HG03097 (cell line): ENCODE results near the gene DEXI.
"Not testable (repeated sequence)": the region's sequence is repeated elsewhere in the genome, so short reads cannot be mapped to it uniquely, and the experiment has no call there.

ENCODE experiments used
- ATAC-seq: cut with Tn5 transposase; IDR thresholded peaks from one replicate; pipeline ENCODE4 v1.9.1; 2021; ENCODE audit not compliant: unreplicated experiment, low FRiP score

The DEXI gene

DNA sequence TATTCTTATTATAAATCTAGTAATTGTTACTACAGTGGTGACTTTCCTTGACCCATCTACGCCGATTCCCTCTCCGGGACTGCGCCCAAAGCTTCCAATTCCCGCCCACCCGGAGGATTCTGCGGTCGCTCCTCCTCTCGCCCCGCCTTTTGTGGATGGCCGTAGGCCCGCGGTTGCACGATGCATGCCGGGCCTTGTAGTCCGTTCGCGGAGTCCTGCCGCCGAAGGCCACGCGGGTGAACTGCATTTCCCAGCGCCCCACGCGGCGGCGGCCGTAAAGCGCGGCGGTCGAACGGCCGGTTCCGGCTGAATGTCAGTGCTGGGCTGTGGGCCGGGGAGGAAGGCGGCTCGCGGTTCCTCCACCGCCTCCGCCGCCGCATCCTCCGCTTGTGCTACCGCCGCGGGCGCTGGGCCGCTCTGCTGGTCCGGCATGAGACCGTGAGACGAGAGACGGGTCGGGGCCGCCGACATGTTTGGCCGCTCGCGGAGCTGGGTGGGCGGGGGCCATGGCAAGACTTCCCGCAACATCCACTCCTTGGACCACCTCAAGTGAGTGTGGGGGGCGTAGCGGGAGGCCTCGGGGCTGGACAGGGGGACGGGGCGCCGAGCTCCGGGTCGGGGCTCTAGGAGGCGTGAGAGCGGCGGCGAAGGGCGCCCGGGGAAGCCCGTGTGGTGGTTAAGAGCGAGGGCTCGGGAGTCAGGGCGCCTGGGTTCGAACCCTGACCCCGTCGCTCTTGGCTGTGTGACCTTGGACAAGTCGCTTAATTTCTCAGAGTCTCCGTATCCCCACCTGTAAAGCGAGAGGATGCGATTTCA is 2.2 kb upstream of the DEXI start, which contains the start of gene CLEC16A:
CLEC16A (plus strand) TSS at position 316 of the 816 bp plus-strand sequence; CDS start at position 470, 154 bp downstream.
- ATAC-seq: peak; percentile 68

GRCh38 chr16:10943064-10943353 is 741 bp upstream of the DEXI start:
- ATAC-seq: no peak

DNA sequence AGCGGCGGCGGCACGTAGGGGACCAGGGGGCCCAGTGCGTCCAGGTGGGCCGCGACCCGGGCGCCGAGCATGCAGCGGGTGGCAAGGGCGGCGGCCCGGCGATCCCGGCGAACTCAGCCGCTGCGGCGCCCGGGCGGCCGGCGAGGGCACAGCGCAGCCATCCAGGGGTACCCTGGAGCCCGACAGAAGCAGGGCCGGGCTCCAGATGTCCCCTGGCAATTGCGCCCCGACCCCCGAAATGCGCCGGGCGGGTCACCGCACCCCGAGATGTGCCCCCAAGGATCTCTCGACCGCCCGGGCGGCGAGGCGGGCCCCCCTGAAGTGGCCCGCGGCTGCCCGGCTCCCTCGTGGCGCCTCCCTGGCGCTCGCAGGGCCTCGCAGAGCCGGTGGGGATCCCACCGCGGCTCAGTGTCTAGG is 325 bp downstream of the DEXI start:
- ATAC-seq: not testable (repeated sequence)

DNA sequence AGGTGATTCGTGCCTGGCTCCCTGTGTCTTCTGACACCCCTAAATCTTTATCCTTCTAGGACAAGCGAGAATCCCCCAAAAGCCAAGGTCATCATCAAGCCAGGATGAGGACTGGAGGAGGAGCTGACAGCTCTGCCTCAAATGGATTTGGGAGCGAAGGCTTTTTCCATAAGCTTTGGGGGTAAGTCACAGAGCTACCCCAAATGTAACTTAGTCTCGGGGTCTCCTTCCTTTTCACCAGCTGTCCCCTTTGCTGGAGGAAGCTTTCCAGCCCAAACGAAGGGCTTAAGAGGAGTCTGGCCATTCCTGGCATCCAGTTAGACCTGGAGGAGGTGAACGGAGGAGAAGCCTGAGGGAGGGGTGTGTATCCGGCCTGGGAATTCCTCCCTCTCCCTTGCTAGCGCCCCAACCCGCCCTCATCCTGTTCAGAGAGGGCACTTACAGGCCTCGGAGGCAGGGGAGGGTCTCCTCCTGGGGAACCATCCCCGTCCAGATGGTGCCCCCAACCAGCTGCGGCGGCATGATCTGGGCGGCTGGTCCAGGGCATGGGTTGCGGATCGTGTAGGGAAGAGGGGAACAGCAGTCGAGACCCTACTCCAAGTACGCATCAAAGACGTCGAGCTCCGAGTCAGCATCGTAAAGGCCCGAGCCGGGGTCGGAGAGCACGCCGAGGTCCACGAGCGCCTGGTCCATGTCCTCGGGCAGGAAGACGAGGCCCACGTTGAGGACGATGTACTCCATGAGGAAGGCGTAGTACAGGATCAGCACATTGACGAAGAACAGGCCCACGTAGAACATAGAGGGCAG is 938 bp downstream of the DEXI start:
- no peak for ATAC-seq

DNA sequence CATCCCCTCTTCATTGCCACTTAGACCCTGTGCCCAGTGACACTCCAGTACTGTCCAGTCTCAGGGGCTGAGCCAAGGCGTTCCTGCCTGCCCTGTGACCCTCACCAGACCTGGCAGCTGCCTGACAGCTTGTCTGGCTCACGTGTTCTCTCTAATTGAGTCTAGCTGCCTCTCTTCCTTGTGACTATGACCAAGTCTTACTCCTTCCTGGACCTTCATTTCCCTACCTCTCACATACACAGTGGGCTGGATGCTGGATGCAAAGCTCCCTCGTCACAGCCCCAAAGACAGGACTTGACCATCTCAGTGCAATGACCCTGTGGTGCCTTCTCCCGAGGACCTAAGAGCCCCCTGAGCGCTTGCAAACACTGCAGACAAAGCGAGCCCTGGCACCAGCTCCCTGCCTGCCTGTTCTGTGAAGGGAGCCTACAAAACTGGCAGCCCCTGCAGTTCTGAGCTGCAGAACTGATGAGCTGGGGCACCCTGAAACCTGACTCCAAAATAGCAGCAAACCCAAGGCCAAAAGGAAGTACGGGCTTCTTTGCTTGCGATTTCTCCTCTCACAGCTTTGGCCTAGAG is 1.7 kb downstream of the DEXI start:
- ATAC-seq: no peak

GRCh38 chr16:10939649-10940234 is 2.5 kb downstream of the DEXI start:
- no peak for ATAC-seq

DNA sequence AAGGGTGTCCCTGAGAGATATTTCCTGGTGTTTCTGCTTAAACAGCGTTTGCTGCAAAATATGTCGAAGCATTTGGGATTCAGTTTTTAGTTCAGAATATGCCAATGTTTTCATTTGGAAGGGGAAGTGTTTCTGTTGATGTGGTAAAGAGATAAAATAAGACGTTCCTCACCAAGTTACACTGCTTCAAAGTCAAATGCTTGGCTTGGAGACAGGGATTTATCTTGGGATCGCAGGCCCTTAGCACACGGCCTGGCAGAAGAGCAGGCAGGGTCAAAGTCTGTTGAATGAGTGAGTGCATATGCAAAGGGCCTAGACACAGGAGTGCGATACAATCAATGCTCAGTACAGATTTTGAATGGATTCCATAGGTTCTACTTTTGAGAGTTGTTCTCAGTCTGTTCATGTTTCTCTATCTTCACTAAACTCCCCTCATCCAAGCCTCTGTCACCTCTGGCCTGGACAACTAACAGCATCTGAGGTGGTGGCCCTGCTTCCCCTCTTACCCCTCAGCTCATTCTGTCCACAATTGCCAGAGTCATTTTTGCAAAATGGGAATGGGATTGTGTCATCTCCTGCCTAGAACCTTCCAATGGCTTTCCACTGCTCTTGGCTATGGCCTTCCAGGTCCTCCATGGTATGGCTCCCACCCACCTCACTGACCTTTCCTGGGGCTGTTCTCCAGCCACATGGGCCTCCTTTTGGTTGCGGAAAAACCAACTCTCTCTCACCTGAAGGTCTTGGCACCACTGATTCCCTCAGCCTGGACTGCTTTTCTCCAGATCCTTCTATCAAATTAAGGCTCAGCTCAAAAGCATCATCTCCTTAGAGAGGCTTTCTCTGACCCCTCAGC is 3.2 kb downstream of the DEXI start:
- no peak for ATAC-seq

- ATAC-seq: no peak
These were observed 3.9 kb downstream of the DEXI start for GRCh38 chr16:10938321-10938720.

- no peak for ATAC-seq
These were observed 5.0 kb downstream of the DEXI start for GRCh38 chr16:10937068-10937859.

DNA sequence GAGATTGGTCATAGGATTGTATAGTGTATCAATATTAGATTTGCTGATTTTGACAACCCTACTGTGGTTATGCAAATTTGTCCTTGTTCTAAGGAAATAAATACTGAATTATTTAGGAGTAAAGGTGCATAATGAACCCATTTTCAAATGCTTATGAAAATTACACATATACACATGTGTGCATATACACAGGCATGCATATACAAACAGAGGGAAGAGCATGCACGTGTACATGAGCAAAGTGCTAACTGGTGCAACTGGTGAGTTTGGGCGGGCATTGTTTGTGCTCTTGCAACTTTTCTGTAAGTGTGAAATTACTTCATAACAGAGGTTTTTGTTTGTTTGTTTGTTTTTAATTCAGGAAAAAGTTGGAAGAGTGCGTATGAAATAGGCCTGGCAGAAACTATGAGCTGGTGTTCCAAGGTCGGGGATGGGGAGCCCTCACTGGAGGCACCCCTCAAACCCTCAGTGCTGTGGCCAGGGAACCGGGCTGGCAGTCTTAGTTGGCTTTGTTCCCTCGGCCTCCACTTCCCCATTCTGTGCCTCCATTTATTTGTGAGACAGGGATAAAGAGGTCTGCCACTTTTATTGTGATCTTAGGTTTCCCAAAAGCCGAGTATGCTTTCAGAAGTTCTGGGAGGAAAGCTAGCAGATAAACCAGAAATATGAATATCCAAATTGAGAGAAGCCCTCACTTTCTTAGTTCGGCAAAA is 5.8 kb downstream of the DEXI start:
- no peak for ATAC-seq

DNA sequence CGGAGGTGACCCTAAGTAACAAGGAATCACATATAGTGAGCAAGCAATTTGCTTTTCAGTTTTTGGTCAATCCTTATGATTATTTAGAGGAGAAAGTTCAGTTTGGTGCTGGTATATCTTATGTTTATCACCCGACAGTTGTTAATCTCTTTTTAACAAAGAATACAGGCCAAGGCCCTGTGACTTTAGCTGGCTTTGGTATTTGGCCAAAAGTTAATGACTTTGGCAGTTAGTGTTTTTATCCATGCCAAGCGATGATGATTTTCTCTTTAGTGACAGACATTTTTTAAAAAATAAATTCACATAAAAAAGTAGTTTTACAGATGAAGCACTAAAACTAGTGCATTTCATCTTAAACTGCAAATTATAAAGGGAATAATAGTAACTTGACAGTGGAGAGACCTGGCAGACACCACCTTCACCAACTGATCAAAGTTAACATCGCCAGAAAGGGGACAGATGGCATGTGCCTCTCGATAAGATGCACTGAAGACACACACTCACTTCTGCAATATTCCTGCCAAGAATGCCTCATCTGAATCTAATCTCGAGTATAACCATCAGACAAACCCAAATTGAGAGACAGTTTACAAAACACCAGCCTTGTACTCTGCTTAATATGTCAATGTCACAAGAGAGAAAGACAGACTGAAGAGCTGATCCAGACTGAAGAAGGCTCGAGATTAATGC is 6.9 kb downstream of the DEXI start:
- ATAC-seq: no peak

- ATAC-seq: no peak
These were observed 7.8 kb downstream of the DEXI start for GRCh38 chr16:10934325-10935107.

DNA sequence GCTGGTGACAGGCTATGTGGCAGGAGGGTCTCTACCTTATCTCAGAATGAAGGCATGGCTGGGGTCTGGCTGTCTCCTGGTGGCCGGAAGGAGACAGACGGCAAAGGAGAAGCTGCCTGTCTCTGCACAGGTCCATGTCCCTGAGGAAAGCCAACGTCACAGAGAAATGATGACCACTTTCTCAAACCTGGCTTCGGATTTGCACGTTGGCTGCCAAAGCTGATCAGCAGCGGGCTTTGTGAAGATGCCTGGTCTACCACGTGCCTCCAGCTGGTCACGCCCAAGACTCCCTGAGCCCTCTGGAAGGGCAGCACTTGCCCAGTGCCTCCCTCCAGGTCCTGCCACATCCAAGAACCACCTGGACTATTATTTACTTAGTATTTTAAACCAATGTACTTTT is 8.4 kb downstream of the DEXI start:
- no peak for ATAC-seq

DNA sequence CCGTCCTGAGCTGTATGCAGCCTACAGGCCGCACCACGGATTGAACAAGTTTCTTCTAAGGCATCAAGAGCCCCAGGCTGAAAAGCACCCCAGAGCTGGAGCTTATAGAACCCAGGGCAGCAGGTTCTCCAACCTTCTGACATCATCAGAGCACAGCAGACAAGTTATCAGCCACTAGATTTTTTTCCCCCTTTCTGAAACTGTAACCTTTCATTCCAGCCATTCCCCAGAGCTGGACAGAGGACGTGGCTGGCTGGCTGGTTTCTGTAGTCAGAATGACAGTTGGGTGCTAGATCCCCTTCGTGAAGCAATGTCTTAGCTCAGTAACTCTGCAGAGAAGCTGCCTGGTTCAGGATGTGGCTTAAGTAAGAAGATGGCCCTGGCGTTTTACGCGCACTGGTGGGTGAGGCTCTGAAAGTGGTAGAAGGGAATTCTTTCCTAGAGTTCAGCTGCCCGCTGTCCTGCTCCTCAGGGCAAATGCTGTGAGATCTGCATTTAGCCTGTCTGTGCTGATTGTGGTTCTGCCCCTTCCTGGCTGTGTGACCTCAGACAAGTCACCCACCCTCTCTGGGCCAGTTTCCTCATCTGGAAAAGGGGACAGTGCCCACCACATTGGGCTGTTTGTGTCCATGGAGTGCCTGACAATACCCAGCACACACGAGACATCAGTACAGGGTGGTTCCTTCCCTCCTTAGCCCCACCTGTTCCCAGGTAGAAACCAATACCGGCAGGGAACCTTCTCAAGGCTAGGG is 9.1 kb downstream of the DEXI start:
- no peak for ATAC-seq

GRCh38 chr16:10931977-10932632 is 10.2 kb downstream of the DEXI start:
- ATAC-seq: no peak

GRCh38 chr16:10931134-10931533 is 11.1 kb downstream of the DEXI start:
- ATAC-seq: no peak
